ENCODE measurements around the gene TRPV3. TPM values are rescaled to one million over a fixed set of nuclear protein-coding genes. Genes with fewer than 3 reads are reported as not detected.
"Not testable (repeated sequence)": the region's sequence is repeated elsewhere in the genome, so short reads cannot be mapped to it uniquely, and the experiment has no call there.

The TRPV3 gene
- total RNA-seq, 2 donors from 2014 or later: 6.5 to 9.7 TPM

GRCh38 chr17:3566551-3566950 is 8.9 kb upstream of the TRPV3 start:
- no peaks in the 10 kb centered on the region for H3K9me3 Mint-ChIP-seq
- H3K4me3 Mint-ChIP-seq: no peak overlapping the region
- no peaks in the 10 kb centered on the region for H3K27me3 Mint-ChIP-seq
- peaks cover 4 to 6% of the 10 kb centered on the region in 2 donors for H3K4me1 Mint-ChIP-seq (ENCODE audit: low read depth in 2 of 2)
- no peak overlapping the region for H3K27ac Mint-ChIP-seq
- H3K36me3 Mint-ChIP-seq: no peaks in the 10 kb centered on the region
- ATAC-seq (no peak), DNase-seq (ENCODE audit: low spot score) (peak; percentile 53)

GRCh38 chr17:3565143-3565542 is 7.5 kb upstream of the TRPV3 start:
- no peaks in the 10 kb centered on the region for H3K27me3 Mint-ChIP-seq
- no peak overlapping the region for H3K27ac Mint-ChIP-seq
- H3K36me3 Mint-ChIP-seq: no peaks in the 10 kb centered on the region
- no peak for DNase-seq (ENCODE audit: low spot score)
- no peak for ATAC-seq
- H3K4me3 Mint-ChIP-seq: no peak overlapping the region
- H3K9me3 Mint-ChIP-seq: no peaks in the 10 kb centered on the region
- peaks cover 4 to 6% of the 10 kb centered on the region in 2 donors for H3K4me1 Mint-ChIP-seq (ENCODE audit: low read depth in 2 of 2)

- H3K9me3 Mint-ChIP-seq; ATAC-seq; H3K27me3 Mint-ChIP-seq; H3K4me1 Mint-ChIP-seq (ENCODE audit: low read depth in 2 of 2); H3K27ac Mint-ChIP-seq; H3K4me3 Mint-ChIP-seq; H3K36me3 Mint-ChIP-seq: not testable (repeated sequence)
- DNase-seq (ENCODE audit: low spot score): peak; percentile 16
Observed at GRCh38 chr17:3564241-3564640, 6.6 kb upstream of the TRPV3 start.

GRCh38 chr17:3559270-3559645 is 1.6 kb upstream of the TRPV3 start:
- H3K27me3 Mint-ChIP-seq: no peaks in the 10 kb centered on the region
- H3K27ac Mint-ChIP-seq: peak overlapping the region; percentile 14 to 51
- H3K36me3 Mint-ChIP-seq: no peaks in the 10 kb centered on the region
- DNase-seq (ENCODE audit: low spot score): peak; percentile 45
- no peaks in the 10 kb centered on the region for H3K9me3 Mint-ChIP-seq
- no peak overlapping the region for H3K4me3 Mint-ChIP-seq
- ATAC-seq: no peak
- peaks cover 5 to 13% of the 10 kb centered on the region in 2 donors for H3K4me1 Mint-ChIP-seq (ENCODE audit: low read depth in 2 of 2)

- no peaks in the 10 kb centered on the region for H3K36me3 Mint-ChIP-seq
- DNase-seq (ENCODE audit: low spot score) (peak; percentile 63), ATAC-seq (peak; percentile 58 to 62)
- H3K9me3 Mint-ChIP-seq: no peaks in the 10 kb centered on the region
- H3K4me1 Mint-ChIP-seq (ENCODE audit: low read depth in 2 of 2): peaks cover 5 to 13% of the 10 kb centered on the region in 2 donors
- peaks cover 0 to 2% of the 10 kb centered on the region in 2 donors for H3K27me3 Mint-ChIP-seq
- peak overlapping the region; percentile 14 to 51 for H3K27ac Mint-ChIP-seq
- H3K4me3 Mint-ChIP-seq: no peak overlapping the region
Observed at GRCh38 chr17:3558603-3559269, 1.1 kb upstream of the TRPV3 start.

GRCh38 chr17:3556916-3557767 is 470 bp downstream of the TRPV3 start:
- Mint-ChIP-seq H3K4me3 (no peak overlapping the region), H3K36me3 (no peaks in the 10 kb centered on the region), H3K27ac (no peak overlapping the region), H3K27me3 (peaks cover 5 to 8% of the 10 kb centered on the region in 2 donors), H3K9me3 (no peaks in the 10 kb centered on the region), H3K4me1 (ENCODE audit: low read depth in 2 of 2) (peaks cover 5 to 17% of the 10 kb centered on the region in 2 donors)
- DNase-seq (ENCODE audit: low spot score) (peak; percentile 56), ATAC-seq (peak; percentile 2 to 10)

- H3K4me3 Mint-ChIP-seq: no peak overlapping the region
- peaks cover 5 to 8% of the 10 kb centered on the region in 2 donors for H3K27me3 Mint-ChIP-seq
- H3K27ac Mint-ChIP-seq: no peak overlapping the region
- ATAC-seq (no peak), DNase-seq (ENCODE audit: low spot score) (peak; percentile 58)
- H3K4me1 Mint-ChIP-seq (ENCODE audit: low read depth in 2 of 2): peaks cover 5 to 17% of the 10 kb centered on the region in 2 donors
- H3K36me3 Mint-ChIP-seq: no peaks in the 10 kb centered on the region
- H3K9me3 Mint-ChIP-seq: no peaks in the 10 kb centered on the region
Observed at GRCh38 chr17:3556239-3556915, 1.2 kb downstream of the TRPV3 start.

GRCh38 chr17:3555189-3555796 is 2.3 kb downstream of the TRPV3 start:
- peak; percentile 50 for DNase-seq (ENCODE audit: low spot score)
- Mint-ChIP-seq H3K4me3 (no peak overlapping the region), H3K27ac (no peak overlapping the region), H3K9me3 (no peaks in the 10 kb centered on the region), H3K4me1 (ENCODE audit: low read depth in 2 of 2) (peaks cover 5 to 17% of the 10 kb centered on the region in 2 donors), H3K27me3 (peaks cover 5 to 8% of the 10 kb centered on the region in 2 donors), H3K36me3 (no peaks in the 10 kb centered on the region)
- no peak for ATAC-seq

- H3K4me3 Mint-ChIP-seq: no peak overlapping the region
- H3K27me3 Mint-ChIP-seq: peaks cover 7 to 15% of the 10 kb centered on the region in 2 donors
- H3K9me3 Mint-ChIP-seq: peaks cover 4% of the 10 kb centered on the region
- no peaks in the 10 kb centered on the region for H3K36me3 Mint-ChIP-seq
- ATAC-seq (no peak), DNase-seq (ENCODE audit: low spot score) (peak; percentile 60)
- peaks cover 9 to 17% of the 10 kb centered on the region in 2 donors for H3K4me1 Mint-ChIP-seq (ENCODE audit: low read depth in 2 of 2)
- no peak overlapping the region for H3K27ac Mint-ChIP-seq
Observed at GRCh38 chr17:3554440-3554839, 3.2 kb downstream of the TRPV3 start.

GRCh38 chr17:3553419-3554401 is 3.9 kb downstream of the TRPV3 start:
- ATAC-seq: no peak
- DNase-seq (ENCODE audit: low spot score): peak; percentile 51
- Mint-ChIP-seq H3K36me3 (no peaks in the 10 kb centered on the region), H3K9me3 (peaks cover 6% of the 10 kb centered on the region), H3K27me3 (peaks cover 7 to 19% of the 10 kb centered on the region in 2 donors), H3K4me3 (no peak overlapping the region), H3K27ac (no peak overlapping the region), H3K4me1 (ENCODE audit: low read depth in 2 of 2) (peaks cover 12 to 13% of the 10 kb centered on the region in 2 donors)

- H3K4me3 Mint-ChIP-seq: no peak overlapping the region
- ATAC-seq (no peak), DNase-seq (ENCODE audit: low spot score) (peak; percentile 31)
- no peaks in the 10 kb centered on the region for H3K36me3 Mint-ChIP-seq
- H3K4me1 Mint-ChIP-seq (ENCODE audit: low read depth in 2 of 2): peaks cover 7 to 8% of the 10 kb centered on the region in 2 donors
- H3K27me3 Mint-ChIP-seq: peaks cover 7 to 19% of the 10 kb centered on the region in 2 donors
- H3K9me3 Mint-ChIP-seq: peaks cover 6% of the 10 kb centered on the region
- H3K27ac Mint-ChIP-seq: no peak overlapping the region
Observed at GRCh38 chr17:3552916-3553315, 4.7 kb downstream of the TRPV3 start.

- Mint-ChIP-seq H3K36me3 (no peaks in the 10 kb centered on the region), H3K4me3 (no peak overlapping the region), H3K27me3 (peaks cover 7 to 19% of the 10 kb centered on the region in 2 donors), H3K9me3 (peaks cover 6% of the 10 kb centered on the region), H3K27ac (peak overlapping the region in 1 of 2 donors; percentile 38), H3K4me1 (ENCODE audit: low read depth in 2 of 2) (peaks cover 5 to 8% of the 10 kb centered on the region in 2 donors)
- ATAC-seq (peak; percentile 28 to 52), DNase-seq (ENCODE audit: low spot score) (peak; percentile 8)
Observed at GRCh38 chr17:3551189-3551588, 6.4 kb downstream of the TRPV3 start.
